Stimulated activated naive CD8-positive, alpha-beta T cell treated with anti-CD3 and anti-CD28 coated beads, Interleukin-15, Interleukin-2, amounts not matched to agents 100 ng/mL and 50 ng/mL, for 24 hours (primary cell): ENCODE data around the gene LOXHD1.

ENCODE experiments used
- H3K27ac Mint-ChIP-seq: one replicate; pipeline ENCODE4 v1.8.0; 2021; ENCODE audit warnings: mild to moderate bottlenecking, mixed read lengths
- H3K27me3 Mint-ChIP-seq: one replicate; pipeline ENCODE4 v1.8.0; 2021; ENCODE audit warnings: mixed read lengths
- H3K36me3 Mint-ChIP-seq: one replicate; pipeline ENCODE4 v1.8.0; 2021; ENCODE audit warnings: low read depth, mixed read lengths
- H3K4me1 Mint-ChIP-seq: one replicate; pipeline ENCODE4 v1.8.0; 2021; ENCODE audit warnings: low read depth, mixed read lengths
- H3K4me3 Mint-ChIP-seq: one replicate; pipeline ENCODE4 v1.8.0; 2021; ENCODE audit warnings: mild to moderate bottlenecking, mixed read lengths
- H3K9me3 Mint-ChIP-seq: one replicate; pipeline ENCODE4 v1.8.0; 2021; ENCODE audit warnings: mixed read lengths

The LOXHD1 gene

GRCh38 chr18:46625069-46625468 lies 32.0 kb downstream of the LOXHD1 start:
- no peaks in the 10 kb centered on the region for H3K36me3 Mint-ChIP-seq
- no peaks in the 10 kb centered on the region for H3K9me3 Mint-ChIP-seq
- no peak overlapping the region for H3K4me3 Mint-ChIP-seq
- H3K27ac Mint-ChIP-seq: no peak overlapping the region
- peaks cover 41% of the 10 kb centered on the region for H3K4me1 Mint-ChIP-seq
- no peaks in the 10 kb centered on the region for H3K27me3 Mint-ChIP-seq

- no peaks in the 10 kb centered on the region for H3K9me3 Mint-ChIP-seq
- no peaks in the 10 kb centered on the region for H3K27me3 Mint-ChIP-seq
- no peak overlapping the region for H3K27ac Mint-ChIP-seq
- no peak overlapping the region for H3K4me3 Mint-ChIP-seq
- peaks cover 32% of the 10 kb centered on the region for H3K4me1 Mint-ChIP-seq
- H3K36me3 Mint-ChIP-seq: no peaks in the 10 kb centered on the region
These were observed 32.9 kb downstream of the LOXHD1 start for GRCh38 chr18:46624127-46624526.

- H3K9me3 Mint-ChIP-seq: no peaks in the 10 kb centered on the region
- no peak overlapping the region for H3K4me3 Mint-ChIP-seq
- H3K27ac Mint-ChIP-seq: no peak overlapping the region
- no peaks in the 10 kb centered on the region for H3K36me3 Mint-ChIP-seq
- H3K27me3 Mint-ChIP-seq: no peaks in the 10 kb centered on the region
- peaks cover 32% of the 10 kb centered on the region for H3K4me1 Mint-ChIP-seq
These were observed 33.5 kb downstream of the LOXHD1 start for GRCh38 chr18:46623541-46623940.

GRCh38 chr18:46622999-46623398 lies 34.0 kb downstream of the LOXHD1 start:
- H3K9me3 Mint-ChIP-seq: no peaks in the 10 kb centered on the region
- H3K27ac Mint-ChIP-seq: peak overlapping the region; percentile 51
- no peaks in the 10 kb centered on the region for H3K27me3 Mint-ChIP-seq
- peaks cover 32% of the 10 kb centered on the region for H3K4me1 Mint-ChIP-seq
- no peak overlapping the region for H3K4me3 Mint-ChIP-seq
- no peaks in the 10 kb centered on the region for H3K36me3 Mint-ChIP-seq

DNA sequence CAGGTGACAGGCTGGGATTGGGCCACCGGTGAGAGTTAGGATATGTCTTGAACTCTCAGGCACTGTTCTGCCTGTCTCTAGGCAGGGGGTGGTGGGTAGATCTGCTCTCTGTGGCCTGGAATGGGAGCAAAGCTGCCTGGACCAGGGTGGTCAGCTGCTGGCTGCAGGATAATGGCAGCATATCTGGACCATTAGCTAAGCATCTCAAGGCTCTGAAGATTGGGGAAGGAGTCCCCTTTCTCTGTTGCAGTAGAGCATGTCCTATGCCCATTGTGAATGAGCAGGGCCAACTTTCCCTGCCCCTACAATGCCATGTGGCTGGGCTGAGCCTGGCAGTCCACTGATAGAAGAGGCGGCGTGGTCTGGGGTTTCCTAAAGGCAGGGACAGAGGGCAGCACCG lies 34.6 kb downstream of the LOXHD1 start:
- Mint-ChIP-seq H3K4me1 (peaks cover 32% of the 10 kb centered on the region), H3K27me3 (no peaks in the 10 kb centered on the region), H3K9me3 (no peaks in the 10 kb centered on the region), H3K27ac (no peak overlapping the region), H3K36me3 (no peaks in the 10 kb centered on the region), H3K4me3 (no peak overlapping the region)

- Mint-ChIP-seq H3K4me3 (no peak overlapping the region), H3K27me3 (no peaks in the 10 kb centered on the region), H3K27ac (no peak overlapping the region), H3K36me3 (no peaks in the 10 kb centered on the region), H3K4me1 (peaks cover 32% of the 10 kb centered on the region), H3K9me3 (no peaks in the 10 kb centered on the region)
These were observed 35.1 kb downstream of the LOXHD1 start for GRCh38 chr18:46621871-46622270.

GRCh38 chr18:46621111-46621766 lies 35.8 kb downstream of the LOXHD1 start:
- H3K36me3 Mint-ChIP-seq: no peaks in the 10 kb centered on the region
- no peak overlapping the region for H3K4me3 Mint-ChIP-seq
- no peak overlapping the region for H3K27ac Mint-ChIP-seq
- peaks cover 2% of the 10 kb centered on the region for H3K27me3 Mint-ChIP-seq
- H3K4me1 Mint-ChIP-seq: peaks cover 32% of the 10 kb centered on the region
- H3K9me3 Mint-ChIP-seq: no peaks in the 10 kb centered on the region

DNA sequence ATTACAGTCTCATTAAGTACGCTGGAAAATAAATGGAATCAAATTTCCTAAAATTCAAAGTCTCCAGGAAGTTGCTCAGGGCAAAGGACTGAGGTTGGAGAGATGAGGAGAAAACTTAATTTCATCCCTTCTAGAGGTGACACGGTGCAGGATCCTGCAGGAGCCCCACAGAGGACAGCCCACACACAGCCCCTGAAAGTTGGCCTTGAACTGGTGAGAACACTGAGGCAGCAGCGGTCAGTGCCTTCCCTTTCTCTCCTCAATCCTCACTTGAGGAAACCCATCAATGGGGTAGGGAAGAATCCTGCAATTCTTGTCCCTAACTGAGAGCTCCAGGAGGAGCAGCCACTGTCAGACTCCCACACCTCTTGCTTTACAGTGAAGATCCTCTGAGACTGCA lies 37.5 kb downstream of the LOXHD1 start:
- H3K27ac Mint-ChIP-seq: no peak overlapping the region
- H3K27me3 Mint-ChIP-seq: peaks cover 8% of the 10 kb centered on the region
- H3K4me3 Mint-ChIP-seq: no peak overlapping the region
- peaks cover 29% of the 10 kb centered on the region for H3K4me1 Mint-ChIP-seq
- no peaks in the 10 kb centered on the region for H3K36me3 Mint-ChIP-seq
- H3K9me3 Mint-ChIP-seq: no peaks in the 10 kb centered on the region

DNA sequence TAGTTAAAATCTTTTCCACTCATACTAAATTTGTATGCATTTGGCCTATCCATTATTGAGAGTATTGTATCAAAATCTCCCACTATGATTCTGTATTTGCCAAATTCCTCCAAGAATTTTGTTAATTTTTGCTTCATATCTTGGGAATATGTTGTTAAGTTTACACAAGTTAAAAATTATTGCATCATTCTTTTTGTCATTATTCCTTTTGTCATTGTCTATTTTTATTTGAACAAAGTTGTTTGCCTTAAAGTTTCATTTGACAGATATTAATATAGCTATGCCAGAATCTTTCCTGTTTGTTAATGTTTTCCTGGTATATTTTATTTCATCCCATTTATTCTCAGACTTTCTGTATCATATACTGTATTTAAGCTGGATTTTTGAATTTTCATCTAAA lies 41.3 kb downstream of the LOXHD1 start:
- Mint-ChIP-seq H3K27ac (no peak overlapping the region), H3K4me3 (no peak overlapping the region), H3K4me1 (peaks cover 5% of the 10 kb centered on the region), H3K9me3 (no peaks in the 10 kb centered on the region), H3K27me3 (peaks cover 8% of the 10 kb centered on the region), H3K36me3 (no peaks in the 10 kb centered on the region)

DNA sequence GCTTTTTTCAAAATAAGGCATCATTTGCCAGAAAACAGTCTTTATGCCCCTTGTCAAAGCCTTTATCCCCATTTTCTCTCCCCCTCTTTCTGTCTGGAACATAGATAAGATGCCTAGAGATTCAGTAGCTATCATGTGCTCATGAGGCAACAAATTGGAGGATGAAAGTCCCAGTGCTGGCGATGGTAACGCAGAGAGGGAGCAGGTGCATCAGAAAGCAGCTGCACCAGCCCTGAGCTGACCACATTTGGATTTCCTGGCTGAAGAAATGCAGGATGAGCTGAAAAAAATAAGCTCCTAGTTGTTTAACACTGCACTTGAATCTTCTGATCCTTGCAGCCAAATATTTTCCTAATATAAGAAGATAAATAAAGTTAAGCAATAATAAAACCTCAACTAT lies 48.0 kb downstream of the LOXHD1 start:
- Mint-ChIP-seq H3K36me3 (no peaks in the 10 kb centered on the region), H3K9me3 (no peaks in the 10 kb centered on the region), H3K4me1 (no peaks in the 10 kb centered on the region)

GRCh38 chr18:46607926-46608325 lies 49.1 kb downstream of the LOXHD1 start:
- Mint-ChIP-seq H3K9me3 (no peaks in the 10 kb centered on the region), H3K27ac (no peak overlapping the region), H3K27me3 (peaks cover 6% of the 10 kb centered on the region), H3K4me3 (no peak overlapping the region), H3K36me3 (no peaks in the 10 kb centered on the region), H3K4me1 (no peaks in the 10 kb centered on the region)

More for the DNA sequence above, 48.0 kb downstream of the LOXHD1 start:
- H3K27me3 Mint-ChIP-seq: no peaks in the 10 kb centered on the region
- H3K4me3 Mint-ChIP-seq: no peak overlapping the region
- H3K27ac Mint-ChIP-seq: no peak overlapping the region

DNA sequence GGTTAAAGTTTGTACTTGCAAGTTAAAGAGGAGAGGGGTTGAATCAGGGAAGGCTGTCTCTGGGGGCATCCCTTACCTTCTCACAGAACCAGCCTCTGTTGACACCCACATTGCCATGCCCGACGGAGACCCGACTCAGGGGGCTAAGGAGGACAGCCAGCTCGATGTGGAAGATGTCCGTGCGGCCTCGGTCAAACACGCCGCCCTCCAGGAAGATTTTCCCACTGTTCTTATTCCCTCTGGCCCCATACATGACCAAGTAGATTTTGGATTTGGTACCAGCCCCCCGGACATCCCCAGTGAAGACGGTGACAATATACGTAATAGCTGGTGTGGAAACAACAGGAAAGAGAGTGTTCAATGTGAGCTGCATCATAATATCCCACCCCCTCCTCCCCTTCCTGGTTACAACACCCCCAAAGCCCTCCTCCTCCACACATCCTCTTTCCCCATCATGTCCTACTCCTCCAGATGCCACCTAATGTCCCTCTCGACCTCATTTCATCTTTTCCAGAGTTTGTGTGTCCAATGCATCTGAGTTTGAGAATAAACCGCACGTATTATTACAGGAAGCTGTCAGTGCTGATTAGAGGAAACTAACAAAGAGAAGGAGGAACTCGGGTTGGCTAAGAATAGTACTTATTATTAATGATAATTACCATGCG lies 55.7 kb downstream of the LOXHD1 start:
- Mint-ChIP-seq H3K27ac (no peak overlapping the region), H3K27me3 (peaks cover 16% of the 10 kb centered on the region), H3K9me3 (no peaks in the 10 kb centered on the region), H3K36me3 (no peaks in the 10 kb centered on the region), H3K4me1 (no peaks in the 10 kb centered on the region), H3K4me3 (no peak overlapping the region)

DNA sequence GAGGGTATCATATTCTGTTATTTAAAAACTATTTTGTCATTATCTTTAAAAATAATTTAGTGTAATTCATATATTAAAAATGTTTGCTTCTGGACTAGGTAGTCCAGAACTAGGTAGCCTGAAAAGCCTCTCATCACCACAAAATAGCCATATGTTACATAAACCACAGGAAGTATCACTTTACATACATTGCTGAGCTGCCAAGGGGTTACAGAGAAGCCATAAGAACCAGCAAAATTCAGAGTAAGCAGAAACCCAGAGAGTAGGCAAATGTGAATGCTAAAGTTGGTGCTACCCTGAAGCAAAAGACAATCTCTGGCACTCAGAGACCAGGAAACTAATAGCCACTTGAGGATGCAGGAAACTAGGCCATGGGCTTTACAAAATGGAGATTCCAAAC lies 60.9 kb downstream of the LOXHD1 start:
- Mint-ChIP-seq H3K9me3 (no peaks in the 10 kb centered on the region), H3K4me1 (no peaks in the 10 kb centered on the region), H3K4me3 (no peak overlapping the region), H3K36me3 (no peaks in the 10 kb centered on the region), H3K27me3 (peaks cover 7% of the 10 kb centered on the region), H3K27ac (no peak overlapping the region)

- peaks cover 3% of the 10 kb centered on the region for H3K27me3 Mint-ChIP-seq
- H3K4me1 Mint-ChIP-seq: no peaks in the 10 kb centered on the region
These were observed 65.1 kb downstream of the LOXHD1 start for GRCh38 chr18:46591783-46592391.

DNA sequence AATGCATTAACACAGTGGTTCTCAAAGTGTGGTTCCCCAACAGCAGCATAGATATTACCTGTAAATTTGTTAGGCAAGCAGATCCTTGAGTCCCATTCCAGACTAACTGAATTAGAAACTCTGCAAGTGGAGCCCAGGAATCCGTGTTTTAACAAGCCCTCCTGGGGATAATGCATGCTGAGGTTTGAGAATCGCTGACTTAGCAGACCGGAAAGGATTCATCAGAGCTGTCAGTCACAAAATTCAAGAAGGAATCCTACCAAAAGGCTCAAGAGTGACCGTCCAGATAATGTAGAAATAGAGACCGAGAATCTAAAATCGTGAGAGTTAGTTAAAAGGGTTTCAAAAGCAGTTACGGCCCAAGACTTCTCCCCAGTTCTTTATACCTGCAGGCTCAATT lies 66.9 kb downstream of the LOXHD1 start:
- Mint-ChIP-seq H3K27me3 (peaks cover 3% of the 10 kb centered on the region), H3K36me3 (no peaks in the 10 kb centered on the region), H3K27ac (no peak overlapping the region), H3K4me1 (no peaks in the 10 kb centered on the region), H3K9me3 (no peaks in the 10 kb centered on the region), H3K4me3 (no peak overlapping the region)

More at GRCh38 chr18:46591783-46592391, 65.1 kb downstream of the LOXHD1 start:
- Mint-ChIP-seq H3K36me3 (no peaks in the 10 kb centered on the region), H3K4me3 (no peak overlapping the region), H3K27ac (no peak overlapping the region), H3K9me3 (no peaks in the 10 kb centered on the region)
